H9 (cell line): ENCODE results near the gene NPTX1. TPM values are rescaled to one million over a fixed set of nuclear protein-coding genes. Genes with fewer than 3 reads are reported as not detected.
A peak's percentile ranks its signal among the peaks of the same experiment; 100 is the strongest.

Experiments
- DNase-seq: peaks from one replicate; pipeline ENCODE4 v3.0.0-alpha.2; 2017
- H2AFZ ChIP-seq: one replicate; pipeline ENCODE4 v1.6.1; 2013; ENCODE audit warnings: mild to moderate bottlenecking, low read length, control low read depth, moderate library complexity
- H2AK5ac ChIP-seq: 2 replicates; pipeline ENCODE4 v1.6.1; 2013; ENCODE audit warnings: low read length, control low read depth, mixed read lengths; ENCODE audit not compliant: insufficient read length
- H2BK120ac ChIP-seq: one replicate; pipeline ENCODE4 v1.6.1; 2013; ENCODE audit warnings: low read depth, mild to moderate bottlenecking, low read length, control low read depth, inconsistent platforms; ENCODE audit not compliant: poor library complexity, severe bottlenecking
- H2BK12ac ChIP-seq: 2 replicates; pipeline ENCODE4 v1.6.1; 2013; ENCODE audit warnings: low read length, control low read depth, mixed read lengths, low read depth; ENCODE audit not compliant: insufficient read length
- H2BK15ac ChIP-seq: 2 replicates; pipeline ENCODE4 v1.6.1; 2013; ENCODE audit warnings: low read depth, low read length, control low read depth
- H2BK20ac ChIP-seq: one replicate; pipeline ENCODE4 v1.6.1; 2013; ENCODE audit warnings: low read depth, mild to moderate bottlenecking, low read length, control low read depth, inconsistent platforms; ENCODE audit not compliant: poor library complexity, severe bottlenecking
- H2BK5ac ChIP-seq: 2 replicates; pipeline ENCODE4 v1.6.1; 2013; ENCODE audit warnings: low read length, control low read depth, mixed read lengths; ENCODE audit not compliant: insufficient read length
- H3K14ac ChIP-seq: 2 replicates; pipeline ENCODE4 v1.6.1; 2013; ENCODE audit warnings: low read length, control low read depth; ENCODE audit not compliant: insufficient read depth
- H3K18ac ChIP-seq: 2 replicates; pipeline ENCODE4 v1.6.1; 2013; ENCODE audit warnings: low read depth, mild to moderate bottlenecking, mixed read lengths, low read length, control low read depth; ENCODE audit not compliant: insufficient read length
- H3K23ac ChIP-seq: 2 replicates; pipeline ENCODE4 v1.6.1; 2013; ENCODE audit warnings: low read length, control low read depth, mixed read lengths, low read depth; ENCODE audit not compliant: insufficient read length
- H3K23me2 ChIP-seq: 2 replicates; pipeline ENCODE4 v1.6.1; 2013; ENCODE audit warnings: low read depth, mild to moderate bottlenecking, mixed read lengths, low read length, control low read depth; ENCODE audit not compliant: insufficient read length, poor library complexity, severe bottlenecking
- H3K27ac ChIP-seq: 2 replicates; pipeline ENCODE4 v1.5.1; 2013; ENCODE audit warnings: low read length, control low read depth, mixed read lengths, low read depth; ENCODE audit not compliant: insufficient read length
- H3K27me3 ChIP-seq: 2 replicates; pipeline ENCODE4 v1.6.1; 2013; ENCODE audit warnings: low read length, control low read depth, inconsistent platforms; ENCODE audit not compliant: insufficient read depth
- H3K4ac ChIP-seq: 2 replicates; pipeline ENCODE4 v1.6.1; 2013; ENCODE audit warnings: low read depth, mild to moderate bottlenecking, control low read depth, inconsistent platforms, low read length, moderate library complexity
- H3K4me1 ChIP-seq: 2 replicates; pipeline ENCODE4 v1.6.1; 2013; ENCODE audit warnings: low read length, control low read depth, inconsistent platforms; ENCODE audit not compliant: insufficient read depth
- H3K4me2 ChIP-seq: 2 replicates; pipeline ENCODE4 v1.6.1; 2013; ENCODE audit warnings: low read length, control low read depth, mixed read lengths; ENCODE audit not compliant: insufficient read length, insufficient read depth
- H3K56ac ChIP-seq: 2 replicates; pipeline ENCODE4 v1.6.1; 2013; ENCODE audit warnings: low read depth, mild to moderate bottlenecking, mixed read lengths, low read length, control low read depth; ENCODE audit not compliant: insufficient read length
- H3K79me1 ChIP-seq: 2 replicates; pipeline ENCODE4 v1.6.1; 2013; ENCODE audit warnings: low read depth, mild to moderate bottlenecking, moderate library complexity, low read length, control low read depth, inconsistent platforms; ENCODE audit not compliant: insufficient read depth, poor library complexity, severe bottlenecking
- H3K79me2 ChIP-seq: 2 replicates; pipeline ENCODE4 v1.6.1; 2013; ENCODE audit warnings: low read length, control low read depth, inconsistent platforms; ENCODE audit not compliant: insufficient read depth
- H3K9ac ChIP-seq: 2 replicates; pipeline ENCODE4 v1.6.1; 2013; ENCODE audit warnings: low read length, control low read depth, mixed read lengths; ENCODE audit not compliant: insufficient read length; ENCODE audit errors: extremely low read depth
- H3K9me3 ChIP-seq: one replicate; pipeline ENCODE4 v1.6.1; 2013; ENCODE audit warnings: low read depth, low read length, inconsistent platforms; ENCODE audit not compliant: control insufficient read depth
- H3T11ph ChIP-seq: one replicate; pipeline ENCODE4 v1.6.1; 2013; ENCODE audit warnings: mild to moderate bottlenecking, low read length, control low read depth, inconsistent platforms
- H4K20me1 ChIP-seq: one replicate; pipeline ENCODE4 v1.6.1; 2013; ENCODE audit not compliant: control insufficient read depth, insufficient read length, insufficient read depth
- H4K5ac ChIP-seq: 2 replicates; pipeline ENCODE4 v1.6.1; 2013; ENCODE audit warnings: low read depth, mild to moderate bottlenecking, mixed read lengths, low read length, control low read depth; ENCODE audit not compliant: insufficient read length
- H4K8ac ChIP-seq: replicated peaks from 2 replicates; pipeline ENCODE4 v1.6.1; 2013; ENCODE audit warnings: low read length, control low read depth, mixed read lengths, low read depth; ENCODE audit not compliant: insufficient read length
- H4K91ac ChIP-seq: 2 replicates; pipeline ENCODE4 v1.6.1; 2013; ENCODE audit warnings: low read depth, mild to moderate bottlenecking, moderate library complexity, mixed read lengths, low read length, control low read depth; ENCODE audit not compliant: insufficient read length
- H3K27ac Mint-ChIP-seq, 3 experiments: 2 replicates in 2 of 3; 3 replicates in 1 of 3; pipeline ENCODE4 v1.8.0; 2020 to 2021; ENCODE audit warnings: mixed read lengths in 3 of 3, mild to moderate bottlenecking in 1 of 3, moderate library complexity in 1 of 3
- H3K27me3 Mint-ChIP-seq: 2 replicates; pipeline ENCODE4 v1.8.0; 2021; ENCODE audit warnings: low read depth, mild to moderate bottlenecking, moderate library complexity, mixed read lengths
- H3K36me3 Mint-ChIP-seq, 3 experiments: 2 replicates in 2 of 3; 3 replicates in 1 of 3; pipeline ENCODE4 v1.8.0; 2020 to 2021; ENCODE audit warnings: low read depth in 3 of 3, mixed read lengths in 3 of 3; ENCODE audit not compliant: insufficient read depth in 1 of 3
- H3K4me1 Mint-ChIP-seq, 2 experiments: 2 replicates each; pipeline ENCODE4 v1.8.0; 2020; ENCODE audit warnings: mixed read lengths in 2 of 2
- H3K4me3 Mint-ChIP-seq, 2 experiments: 2 replicates in 1 of 2; 3 replicates in 1 of 2; pipeline ENCODE4 v1.8.0; 2020 to 2021; ENCODE audit warnings: mild to moderate bottlenecking in 2 of 2, mixed read lengths in 2 of 2, moderate library complexity in 1 of 2
- H3K9me3 Mint-ChIP-seq, 2 experiments: 2 replicates in 1 of 2; 3 replicates in 1 of 2; pipeline ENCODE4 v1.8.0; 2020; ENCODE audit warnings: mild to moderate bottlenecking in 2 of 2, mixed read lengths in 2 of 2, moderate library complexity in 1 of 2
- CTCF ChIP-seq: fragments of 200-600 bp; sonication (generic); conservative IDR thresholded peaks from 3 replicates; pipeline ENCODE4 v1.8.0; 2021; ENCODE audit warnings: antibody characterized with exemption, mild to moderate bottlenecking
- WGBS: extraction: QIAGEN DNeasy Blood & Tissue Kit; methylation state at CpG from one replicate; pipeline ENCODE4 v1.1.7; 2013; ENCODE audit warnings: missing lambda C conversion rate, low lambda C conversion rate, mixed read lengths; ENCODE audit not compliant: insufficient read length; ENCODE audit errors: extremely low coverage; 5-methylcytosine and 5-hydroxymethylcytosine counted together
- total RNA-seq: library from RNA; stranded (reverse); gene quantifications from 2 replicates; pipeline ENCODE4 v1.2.1, GENCODE V29; 2021

Gene NPTX1
- total RNA-seq, 1 experiment from 2014 or later = 20.5 TPM

- TF ChIP-seq CTCF = no peak
Measured at GRCh38 chr17:80458016-80458415, 18.4 kb downstream of the NPTX1 start.

More at GRCh38 chr17:80458016-80458415, 18.4 kb downstream of the NPTX1 start:
- Histone ChIP-seq H3K18ac (no peak overlapping the region), H2BK15ac (no peak overlapping the region), H2AFZ (no peak overlapping the region), H3K14ac (peak overlapping the region; percentile 43; the same call in 1 of the 2 replicates), H3K4me1 (peaks cover 2% of the 10 kb centered on the region; the same call in 1 of the 2 replicates), H3K27me3 (no peaks in the 10 kb centered on the region), H3K9me3 (no peaks in the 10 kb centered on the region), H3K9ac (no peak overlapping the region), H2BK5ac (no peak overlapping the region), H4K8ac (no peak overlapping the region), H3K23me2 (peaks cover 10% of the 10 kb centered on the region), H2BK12ac (no peak overlapping the region), H4K5ac (no peak overlapping the region), H2BK120ac (no peak overlapping the region), H3K56ac (no peak overlapping the region), H3K4ac (no peak overlapping the region), H2BK20ac (no peak overlapping the region), H3T11ph (no peak overlapping the region), H4K20me1 (no peaks in the 10 kb centered on the region), H4K91ac (no peak overlapping the region), H3K79me1 (no peaks in the 10 kb centered on the region), H3K27ac (no peak overlapping the region), H2AK5ac (no peak overlapping the region), H3K23ac (no peak overlapping the region), H3K4me2 (no peak overlapping the region), H3K79me2 (no peaks in the 10 kb centered on the region)
- no CpG with 5 or more reads among the region's 8 CpGs for WGBS
- no peaks in the 10 kb centered on the region; a peak in 1 of 5 replicates for H3K9me3 Mint-ChIP-seq
- H3K4me3 Mint-ChIP-seq = no peak overlapping the region
- H3K4me1 Mint-ChIP-seq = peaks cover 13 to 33% of the 10 kb centered on the region in 2 experiments
- no peak overlapping the region for H3K27ac Mint-ChIP-seq
- peaks cover 0 to 2% (median 0%) of the 10 kb centered on the region in 3 experiments; a peak in 1 of 7 replicates for H3K36me3 Mint-ChIP-seq
- DNase-seq = no peak
- H3K27me3 Mint-ChIP-seq = peaks cover 77% of the 10 kb centered on the region
